WTC11 (cell line): ENCODE measurements around the gene RNF31. TPM values are rescaled to one million over a fixed set of nuclear protein-coding genes. Genes with fewer than 3 reads are reported as not detected.

ENCODE experiments used
- ATAC-seq: fragments of 200-7000 bp; cut with Tn5 transposase; 2 replicates; pipeline ENCODE4 v1.10.0; 2021; ENCODE audit warnings: mild to moderate bottlenecking, moderate library complexity
- CTCF ChIA-PET: fragments of 300-600 bp; sonication (Branson Sonifier 250); formaldehyde crosslinking; loops from one replicate; lab custom pipeline; 2021; ENCODE audit warnings: antibody characterized with exemption; lab: Charles Lee
- POLR2A ChIA-PET: fragments of 350-600 bp; sonication (Branson Sonifier 250); formaldehyde crosslinking; loops from one replicate; lab custom pipeline; 2021; ENCODE audit warnings: antibody characterized with exemption; lab: Charles Lee
- DNase-seq: peaks from one replicate; pipeline ENCODE4 v3.0.0; 2021; ENCODE audit warnings: low spot score
- H3K27ac Mint-ChIP-seq: 2 replicates; pipeline ENCODE4 v1.8.0; 2021; ENCODE audit warnings: mixed read lengths
- H3K27me3 Mint-ChIP-seq: 2 replicates; pipeline ENCODE4 v1.8.0; 2021; ENCODE audit warnings: low read depth, mild to moderate bottlenecking, moderate library complexity, mixed read lengths
- H3K36me3 Mint-ChIP-seq: 2 replicates; pipeline ENCODE4 v1.8.0; 2021; ENCODE audit warnings: mixed read lengths
- H3K4me1 Mint-ChIP-seq: 2 replicates; pipeline ENCODE4 v1.8.0; 2022; ENCODE audit warnings: mixed read lengths
- H3K4me3 Mint-ChIP-seq: 2 replicates; pipeline ENCODE4 v1.8.0; 2021; ENCODE audit warnings: mild to moderate bottlenecking, moderate library complexity, mixed read lengths
- H3K9me3 Mint-ChIP-seq: 2 replicates; pipeline ENCODE4 v1.8.0; 2021; ENCODE audit warnings: mixed read lengths
- ARID4B ChIP-seq: sonication (generic); formaldehyde crosslinking; IDR thresholded peaks from 2 replicates; pipeline ENCODE4 v1.8.0; 2023; ENCODE audit warnings: missing genetic modification reagents, mild to moderate bottlenecking, borderline replicate concordance
- ATF2 ChIP-seq: sonication (generic); formaldehyde crosslinking; IDR thresholded peaks from 2 replicates; pipeline ENCODE4 v1.8.1; 2022; ENCODE audit warnings: low read depth, missing genetic modification reagents, borderline replicate concordance
- ATF6 ChIP-seq: sonication (generic); formaldehyde crosslinking; IDR thresholded peaks from 2 replicates; pipeline ENCODE4 v1.8.1; 2023; ENCODE audit warnings: mild to moderate bottlenecking, missing genetic modification reagents
- CBFB ChIP-seq: sonication (generic); formaldehyde crosslinking; IDR thresholded peaks from 2 replicates; pipeline ENCODE4 v1.8.1; 2022; ENCODE audit warnings: mild to moderate bottlenecking, low read depth, missing genetic modification reagents
- E2F1 ChIP-seq: sonication (generic); formaldehyde crosslinking; IDR thresholded peaks from 2 replicates; pipeline ENCODE4 v1.8.0; 2022; ENCODE audit warnings: mild to moderate bottlenecking, missing genetic modification reagents
- GABPB1 ChIP-seq: sonication (generic); formaldehyde crosslinking; IDR thresholded peaks from 2 replicates; pipeline ENCODE4 v1.8.1; 2023; ENCODE audit warnings: mild to moderate bottlenecking, missing genetic modification reagents
- IRF2 ChIP-seq: sonication (generic); formaldehyde crosslinking; IDR thresholded peaks from 2 replicates; pipeline ENCODE4 v1.8.0; 2022; ENCODE audit warnings: low read depth, missing genetic modification reagents, borderline replicate concordance
- JAZF1 ChIP-seq: fragments of 250-450 bp; sonication (Bioruptor Pico); IDR thresholded peaks from 2 replicates; pipeline ENCODE4 v1.9.0; 2021; ENCODE audit warnings: moderate library complexity, mild to moderate bottlenecking, inconsistent platforms
- MXD4 ChIP-seq: fragments of 250-450 bp; sonication (Bioruptor Pico); IDR thresholded peaks from 2 replicates; pipeline ENCODE4 v1.8.0; 2021; ENCODE audit warnings: mild to moderate bottlenecking, moderate library complexity, borderline replicate concordance
- MYBL2 ChIP-seq: sonication (generic); formaldehyde crosslinking; IDR thresholded peaks from 2 replicates; pipeline ENCODE4 v1.8.1; 2023; ENCODE audit warnings: mild to moderate bottlenecking, moderate library complexity, missing genetic modification reagents
- NR2C2 ChIP-seq: sonication (generic); formaldehyde crosslinking; IDR thresholded peaks from 2 replicates; pipeline ENCODE4 v1.8.0; 2022; ENCODE audit warnings: mild to moderate bottlenecking, missing genetic modification reagents
- RELA ChIP-seq: sonication (generic); formaldehyde crosslinking; IDR thresholded peaks from 2 replicates; pipeline ENCODE4 v1.8.1; 2022; ENCODE audit warnings: missing genetic modification reagents, mild to moderate bottlenecking, borderline replicate concordance
- SMAD4 ChIP-seq: sonication (generic); formaldehyde crosslinking; IDR thresholded peaks from 2 replicates; pipeline ENCODE4 v1.8.0; 2022; ENCODE audit warnings: mild to moderate bottlenecking, missing genetic modification reagents
- SP1 ChIP-seq: sonication (generic); formaldehyde crosslinking; conservative IDR thresholded peaks from 2 replicates; pipeline ENCODE4 v1.8.1; 2022; ENCODE audit warnings: missing genetic modification reagents
- TCF7 ChIP-seq: sonication (generic); formaldehyde crosslinking; IDR thresholded peaks from 2 replicates; pipeline ENCODE4 v1.8.0; 2022; ENCODE audit warnings: mild to moderate bottlenecking, low read depth, missing genetic modification reagents, moderate library complexity
- ZBTB21 ChIP-seq: sonication (generic); formaldehyde crosslinking; IDR thresholded peaks from 2 replicates; pipeline ENCODE4 v1.8.1; 2023; ENCODE audit warnings: mild to moderate bottlenecking, missing genetic modification reagents, borderline replicate concordance
- ZBTB43 ChIP-seq: sonication (generic); formaldehyde crosslinking; IDR thresholded peaks from 2 replicates; pipeline ENCODE4 v1.8.1; 2023; ENCODE audit warnings: mild to moderate bottlenecking, missing genetic modification reagents
- ZNF219 ChIP-seq: sonication (generic); formaldehyde crosslinking; IDR thresholded peaks from 2 replicates; pipeline ENCODE4 v1.8.0; 2023; ENCODE audit warnings: missing genetic modification reagents, mild to moderate bottlenecking, borderline replicate concordance
- ZNF232 ChIP-seq: sonication (generic); formaldehyde crosslinking; IDR thresholded peaks from 2 replicates; pipeline ENCODE4 v1.8.0; 2022; ENCODE audit warnings: mild to moderate bottlenecking, missing genetic modification reagents
- ZNF416 ChIP-seq: fragments of 250-450 bp; sonication (Bioruptor Pico); IDR thresholded peaks from 2 replicates; pipeline ENCODE4 v1.9.0; 2021; ENCODE audit warnings: mild to moderate bottlenecking, inconsistent platforms
- ZNF512 ChIP-seq: sonication (generic); formaldehyde crosslinking; IDR thresholded peaks from 2 replicates; pipeline ENCODE4 v1.8.1; 2022; ENCODE audit warnings: missing genetic modification reagents, borderline replicate concordance
- total RNA-seq: library from RNA; stranded (reverse); gene quantifications from 3 replicates; pipeline ENCODE4 v1.2.3, GENCODE V29; 2021

Gene RNF31
- total RNA-seq, 1 experiment from 2014 or later = 86.2 TPM

GRCh38 chr14:24194873-24195185 is 47.5 kb downstream of the RNF31 start:
- ATAC-seq (no peak), DNase-seq (no peak)
- peak overlapping the region; percentile 83 for H3K27ac Mint-ChIP-seq
- no peaks in the 10 kb centered on the region for H3K27me3 Mint-ChIP-seq
- TF ChIP-seq TCF7 (CRISPR knock-in tag) = no peak
- TF ChIP-seq CBFB = no peak
- TF ChIP-seq RELA (CRISPR knock-in tag) = no peak
- no peak for TF ChIP-seq NR2C2 (CRISPR knock-in tag)
- peaks cover 8% of the 10 kb centered on the region for H3K9me3 Mint-ChIP-seq
- H3K4me1 Mint-ChIP-seq = peaks cover 23% of the 10 kb centered on the region
- ChIA-PET POLR2A (interaction anchor here (1.0 to 1.9 kb wide), 9 partner anchors 23 to 101 kb away, joined by 3 to 7 read pairs (median 5); partner anchors contain the start of genes DCAF11, IRF9, NRL and PCK2), CTCF (interaction anchor here (0.8 to 1.8 kb wide), 6 partner anchors 18 to 628 kb away, joined by 3 to 16 read pairs (median 8); partner anchors contain the start of genes AP1G2, CHMP4A, CIDEB and EMC9)
- H3K36me3 Mint-ChIP-seq = peaks cover 28% of the 10 kb centered on the region
- H3K4me3 Mint-ChIP-seq = peak overlapping the region; percentile 94

GRCh38 chr14:24195186-24196070 is 48.1 kb downstream of the RNF31 start, which contains the start of gene TM9SF1:
TSS of gene TM9SF1 (minus strand) at chr14:24195441. CDS start at chr14:24195019, 422 bp downstream.
- Mint-ChIP-seq H3K4me1 (peaks cover 23% of the 10 kb centered on the region), H3K9me3 (peaks cover 8% of the 10 kb centered on the region), H3K27ac (peak within 1 kb of the TSS; percentile 97), H3K36me3 (peaks cover 34% of the 10 kb centered on the region), H3K27me3 (no peaks in the 10 kb centered on the region), H3K4me3 (peak within 1 kb of the TSS; percentile 94)
- DNase-seq = peak; percentile 84
- peak; percentile 86 for ATAC-seq
- ChIA-PET CTCF (interaction anchor here (0.7 to 1.8 kb wide), 15 partner anchors 12 to 628 kb away, joined by 3 to 16 read pairs (median 4); partner anchors contain the start of genes AP1G2, CHMP4A, CIDEB and DCAF11), POLR2A (interaction anchor here (0.6 to 1.9 kb wide), 16 partner anchors 16 to 132 kb away, joined by 3 to 20 read pairs (median 5); partner anchors contain the start of genes CHMP4A, DCAF11, IRF9 and MDP1)
- no peak for TF ChIP-seq JAZF1 (CRISPR knock-in tag)
- peak; percentile 33; the same call in 1 of the 2 replicates for TF ChIP-seq ZBTB43 (CRISPR knock-in tag)
- peak; percentile 89; the same call in 1 of the 2 replicates for TF ChIP-seq ARID4B (CRISPR knock-in tag)
- TF ChIP-seq ZNF512 (CRISPR knock-in tag) = no peak
- TF ChIP-seq SP1 (CRISPR knock-in tag) = no peak; the same call in 1 of the 2 replicates
- TF ChIP-seq MXD4 (CRISPR knock-in tag) = no peak
- no peak for TF ChIP-seq ATF2 (CRISPR knock-in tag)
- peak; percentile 89 for TF ChIP-seq GABPB1
- peak; percentile 70 for TF ChIP-seq MYBL2 (CRISPR knock-in tag)
- TF ChIP-seq ZNF232 (CRISPR knock-in tag) = peak; percentile 78; the same call in 1 of the 2 replicates
- no peak for TF ChIP-seq ZBTB21
- peak; percentile 66; the same call in 1 of the 2 replicates for TF ChIP-seq SMAD4 (CRISPR knock-in tag)
- peak; percentile 80 for TF ChIP-seq E2F1 (CRISPR knock-in tag)
- no peak for TF ChIP-seq ATF6
- TF ChIP-seq ZNF219 (CRISPR knock-in tag) = no peak
- no peak for TF ChIP-seq ZNF416 (CRISPR knock-in tag)
- no peak for TF ChIP-seq IRF2 (CRISPR knock-in tag)
